PC-9 (cell line): ENCODE data around the gene IL21. TPM values are rescaled to one million over a fixed set of nuclear protein-coding genes. Genes with fewer than 3 reads are reported as not detected.
A peak's percentile ranks its signal among the peaks of the same experiment; 100 is the strongest.

ENCODE experiments used
- BruUV-seq: library from RNA; stranded (reverse); fragments of 400-500 nt; replicated peaks from 2 replicates; lab custom pipeline; 2021; lab: Mats Ljungman, UMichigan
- CTCF ChIA-PET: fragments of 300-600 bp; sonication (Branson Sonifier 250); formaldehyde crosslinking; loops from one replicate; lab custom pipeline; 2022; ENCODE audit warnings: antibody characterized with exemption; lab: Charles Lee
- POLR2A ChIA-PET: fragments of 300-600 bp; sonication (Branson Sonifier 250); formaldehyde crosslinking; loops from one replicate; lab custom pipeline; 2022; ENCODE audit warnings: antibody characterized with exemption; ENCODE audit not compliant: unreplicated experiment; lab: Charles Lee
- DNase-seq, 2 experiments: peaks; one replicate each; pipeline versions ENCODE4 v3.0.0 to v3.0.0-alpha.2; 2015 to 2022; ENCODE audit warnings: mixed read lengths in 1 of 2
- H2AFZ ChIP-seq: fragments of 200-600 bp; sonication (generic); 2 replicates; pipeline ENCODE4 v1.8.1; 2017; ENCODE audit warnings: antibody characterized with exemption
- H3F3A ChIP-seq: fragments of 200-600 bp; sonication (generic); 2 replicates; pipeline ENCODE4 v1.8.1; 2017; ENCODE audit warnings: antibody characterized with exemption, mild to moderate bottlenecking, low read depth; ENCODE audit not compliant: insufficient read depth
- H3K27ac ChIP-seq: fragments of 200-600 bp; sonication (generic); 2 replicates; pipeline ENCODE4 v1.6.1; 2016; ENCODE audit warnings: mixed run types
- H3K27me3 ChIP-seq: fragments of 200-600 bp; sonication (generic); 2 replicates; pipeline ENCODE4 v1.6.1; 2016; ENCODE audit warnings: low read depth, mixed run types; ENCODE audit not compliant: insufficient read depth
- H3K36me3 ChIP-seq: fragments of 200-600 bp; sonication (generic); 2 replicates; pipeline ENCODE4 v1.6.1; 2016; ENCODE audit warnings: low read depth, mixed run types
- H3K4me1 ChIP-seq: fragments of 200-600 bp; sonication (generic); replicated peaks from 2 replicates; pipeline ENCODE4 v1.6.1; 2016; ENCODE audit warnings: mixed run types; ENCODE audit not compliant: insufficient read depth
- H3K4me2 ChIP-seq: fragments of 200-600 bp; sonication (generic); 2 replicates; pipeline ENCODE4 v1.6.1; 2017; ENCODE audit warnings: mixed run types
- H3K4me3 ChIP-seq: fragments of 200-600 bp; sonication (generic); 2 replicates; pipeline ENCODE4 v1.6.1; 2016; ENCODE audit warnings: mixed run types
- H3K79me2 ChIP-seq: fragments of 200-600 bp; sonication (generic); 2 replicates; pipeline ENCODE4 v1.6.1; 2017; ENCODE audit warnings: low read depth, mixed run types
- H3K9me2 ChIP-seq: fragments of 200-600 bp; sonication (generic); 2 replicates; pipeline ENCODE4 v1.8.1; 2017; ENCODE audit warnings: mild to moderate bottlenecking; ENCODE audit not compliant: insufficient read depth
- H3K9me3 ChIP-seq: fragments of 200-600 bp; sonication (generic); 2 replicates; pipeline ENCODE4 v1.8.1; 2016; ENCODE audit warnings: low read depth; ENCODE audit not compliant: insufficient read depth
- H4K20me1 ChIP-seq: fragments of 200-600 bp; sonication (generic); 2 replicates; pipeline ENCODE4 v1.8.1; 2017; ENCODE audit not compliant: insufficient read depth
- EZH2 ChIP-seq: fragments of 200-600 bp; sonication (generic); IDR thresholded peaks from 2 replicates; pipeline ENCODE4 v1.8.0; 2017; ENCODE audit warnings: antibody characterized with exemption, low read depth
- intact Hi-C: fragments of 100-400 bp; cut with micrococcal nuclease; formaldehyde crosslinking; loops from one replicate; pipeline ENCODE4 v1.10.0; 2022; ENCODE audit not compliant: unreplicated experiment
- total RNA-seq: library from RNA; stranded (reverse); gene quantifications from 2 replicates; pipeline ENCODE4 v1.2.3, GENCODE V29; 2021
- TF ChIP-seq, protein P1 (sequence below): fragments of 200-600 bp; sonication (generic); conservative IDR thresholded peaks from 2 replicates; pipeline ENCODE4 v1.6.1; 2017; ENCODE audit warnings: mixed run types, antibody characterized with exemption, mild to moderate bottlenecking, moderate library complexity

The IL21 gene
- total RNA-seq, 1 experiment from 2014 or later, result not detected

DNA sequence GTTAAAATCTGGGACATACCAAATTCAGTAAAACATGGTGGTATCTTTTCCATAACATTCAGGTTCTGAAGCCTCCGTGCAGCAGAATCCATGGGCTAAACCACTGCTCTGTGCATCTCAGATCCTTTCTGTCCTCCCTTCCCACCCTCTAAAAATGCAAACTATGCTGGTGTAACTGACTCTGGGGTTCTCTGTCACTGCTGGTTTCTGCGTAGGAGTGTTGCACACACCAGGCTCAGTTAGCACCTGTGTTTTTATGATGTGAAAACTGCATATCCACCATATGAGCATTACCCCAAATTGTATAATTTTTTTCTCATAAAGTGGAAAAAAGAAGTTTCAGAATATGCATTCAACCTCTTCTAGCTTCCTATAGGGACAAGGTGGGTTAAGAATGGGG is 22.4 kb upstream of the IL21 start:
- intact Hi-C loops, result no loop called here
- Histone ChIP-seq H3K9me2 (no peaks in the 10 kb centered on the region), H3K4me2 (no peak overlapping the region), H3K27ac (no peak overlapping the region), H4K20me1 (no peaks in the 10 kb centered on the region), H3K9me3 (no peaks in the 10 kb centered on the region), H3K4me1 (peaks cover 13% of the 10 kb centered on the region), H2AFZ (no peak overlapping the region), H3K4me3 (no peak overlapping the region), H3K79me2 (no peaks in the 10 kb centered on the region), H3K36me3 (no peaks in the 10 kb centered on the region), H3K27me3 (no peaks in the 10 kb centered on the region), H3F3A (no peaks in the 10 kb centered on the region)
- DNase-seq, result no peak
- no TSS peak for BruUV-seq
- ChIA-PET CTCF (no interaction called here), POLR2A (no interaction called here)
- TF ChIP-seq, protein P1, sequence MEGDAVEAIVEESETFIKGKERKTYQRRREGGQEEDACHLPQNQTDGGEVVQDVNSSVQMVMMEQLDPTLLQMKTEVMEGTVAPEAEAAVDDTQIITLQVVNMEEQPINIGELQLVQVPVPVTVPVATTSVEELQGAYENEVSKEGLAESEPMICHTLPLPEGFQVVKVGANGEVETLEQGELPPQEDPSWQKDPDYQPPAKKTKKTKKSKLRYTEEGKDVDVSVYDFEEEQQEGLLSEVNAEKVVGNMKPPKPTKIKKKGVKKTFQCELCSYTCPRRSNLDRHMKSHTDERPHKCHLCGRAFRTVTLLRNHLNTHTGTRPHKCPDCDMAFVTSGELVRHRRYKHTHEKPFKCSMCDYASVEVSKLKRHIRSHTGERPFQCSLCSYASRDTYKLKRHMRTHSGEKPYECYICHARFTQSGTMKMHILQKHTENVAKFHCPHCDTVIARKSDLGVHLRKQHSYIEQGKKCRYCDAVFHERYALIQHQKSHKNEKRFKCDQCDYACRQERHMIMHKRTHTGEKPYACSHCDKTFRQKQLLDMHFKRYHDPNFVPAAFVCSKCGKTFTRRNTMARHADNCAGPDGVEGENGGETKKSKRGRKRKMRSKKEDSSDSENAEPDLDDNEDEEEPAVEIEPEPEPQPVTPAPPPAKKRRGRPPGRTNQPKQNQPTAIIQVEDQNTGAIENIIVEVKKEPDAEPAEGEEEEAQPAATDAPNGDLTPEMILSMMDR, result no peak
- no peak for TF ChIP-seq EZH2

DNA sequence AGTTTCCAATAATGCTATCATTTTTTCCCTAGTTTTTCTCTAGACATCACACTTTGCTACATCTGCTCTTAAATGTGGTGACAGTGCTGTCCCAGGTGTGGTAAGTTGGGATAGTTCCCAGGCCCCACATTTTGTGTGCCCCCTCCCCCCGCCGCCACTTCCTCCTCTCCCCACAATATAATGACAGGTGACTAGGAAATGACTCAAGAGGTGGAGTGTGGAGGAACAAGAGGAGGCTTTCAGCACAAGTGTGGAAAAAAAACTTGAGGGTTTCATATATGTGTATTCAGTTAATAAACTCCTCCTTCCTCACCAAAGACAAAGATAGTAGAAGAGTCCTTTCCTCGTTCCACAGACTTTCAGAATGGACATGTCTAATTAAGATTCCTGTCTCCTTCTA is 18.3 kb upstream of the IL21 start:
- Histone ChIP-seq H3K4me1 (peaks cover 13% of the 10 kb centered on the region), H3K27ac (no peak overlapping the region), H3K27me3 (no peaks in the 10 kb centered on the region), H3K4me3 (no peak overlapping the region), H3K79me2 (no peaks in the 10 kb centered on the region), H3K9me2 (no peaks in the 10 kb centered on the region), H2AFZ (peak overlapping the region; percentile 4; the same call in 1 of the 2 replicates), H3K9me3 (no peaks in the 10 kb centered on the region), H3K4me2 (peak overlapping the region; percentile 45), H3K36me3 (no peaks in the 10 kb centered on the region), H3F3A (no peaks in the 10 kb centered on the region), H4K20me1 (no peaks in the 10 kb centered on the region)
- POLR2A ChIA-PET, result no interaction called here
- CTCF ChIA-PET, result no interaction called here
- DNase-seq, result no peak
- intact Hi-C loops, result no loop called here
- TF ChIP-seq, protein P1, result no peak
- TF ChIP-seq EZH2, result no peak
- no TSS peak for BruUV-seq

DNA sequence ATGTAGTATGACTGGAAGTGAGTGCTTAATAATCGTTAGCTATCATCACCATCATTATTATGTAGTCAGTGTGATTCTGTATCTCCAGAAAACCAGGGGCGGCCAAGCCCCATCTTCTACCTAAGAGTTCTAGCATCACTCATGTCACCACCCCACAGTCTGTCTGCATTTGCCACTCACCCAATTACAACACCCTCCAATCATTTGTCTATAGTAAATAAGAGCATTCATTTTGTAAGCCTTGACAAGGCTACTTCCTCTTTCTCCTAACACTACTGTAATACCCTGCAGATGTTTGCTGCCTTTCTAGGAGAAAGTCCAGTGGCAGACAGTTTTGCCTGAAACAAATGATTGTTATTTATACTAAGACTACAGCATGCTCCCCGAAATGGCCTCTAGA is 15.8 kb upstream of the IL21 start:
- BruUV-seq, result no TSS peak
- no peaks in the 10 kb centered on the region for H3K9me3 ChIP-seq
- intact Hi-C loops, result no loop called here
- H3K4me3 ChIP-seq, result no peak overlapping the region
- H3K36me3 ChIP-seq, result no peaks in the 10 kb centered on the region
- no peaks in the 10 kb centered on the region for H3K9me2 ChIP-seq
- ChIA-PET POLR2A (no interaction called here), CTCF (no interaction called here)
- no peaks in the 10 kb centered on the region for H4K20me1 ChIP-seq
- H3F3A ChIP-seq, result no peaks in the 10 kb centered on the region
- H3K4me1 ChIP-seq, result peaks cover 13% of the 10 kb centered on the region
- no peak overlapping the region for H3K4me2 ChIP-seq
- no peak for TF ChIP-seq EZH2
- TF ChIP-seq, protein P1, result no peak
- no peak overlapping the region for H3K27ac ChIP-seq
- DNase-seq, result no peak
- H3K79me2 ChIP-seq, result no peaks in the 10 kb centered on the region
- no peak overlapping the region for H2AFZ ChIP-seq
- no peaks in the 10 kb centered on the region for H3K27me3 ChIP-seq
